Measurements from ENCODE around the gene ZIM2.

GRCh38 chr19:56856822-56857221, 16.3 kb upstream of the ZIM2 start:
- no peak for TF ChIP-seq CTCF (IDR thresholded peaks at IDR 0.05)
- no peak for TF ChIP-seq POLR2A (IDR thresholded peaks at IDR 0.05)
- no peak for TF ChIP-seq EP300 (IDR thresholded peaks at IDR 0.05)
- no peak for TF ChIP-seq POLR2AphosphoS5 (IDR thresholded peaks at IDR 0.05)
